HG03342 (cell line): ENCODE data around the gene ARHGAP25.

Experiments
- ATAC-seq: cut with Tn5 transposase; IDR thresholded peaks from one replicate; pipeline ENCODE4 v1.9.1; 2021; ENCODE audit warnings: mild to moderate bottlenecking, moderate library complexity; ENCODE audit not compliant: unreplicated experiment

The ARHGAP25 gene

GRCh38 chr2:68855550-68855949 lies 120.9 kb downstream of the ARHGAP25 start:
- no peak for ATAC-seq

GRCh38 chr2:68857202-68857845 lies 122.7 kb downstream of the ARHGAP25 start:
- no peak for ATAC-seq

GRCh38 chr2:68857855-68858456 lies 123.3 kb downstream of the ARHGAP25 start:
- ATAC-seq: peak; percentile 65

- no peak for ATAC-seq
Measured at GRCh38 chr2:68860111-68860510, 125.5 kb downstream of the ARHGAP25 start.

- ATAC-seq: no peak
Measured at GRCh38 chr2:68861330-68861729, 126.7 kb downstream of the ARHGAP25 start.

GRCh38 chr2:68862889-68863288 lies 128.3 kb downstream of the ARHGAP25 start:
- ATAC-seq: no peak

GRCh38 chr2:68863996-68864395 lies 129.4 kb downstream of the ARHGAP25 start:
- ATAC-seq: no peak

GRCh38 chr2:68865108-68865507 lies 130.5 kb downstream of the ARHGAP25 start:
- no peak for ATAC-seq

GRCh38 chr2:68870215-68870614 lies 135.6 kb downstream of the ARHGAP25 start:
- no peak for ATAC-seq

GRCh38 chr2:68871159-68871764 lies 136.7 kb downstream of the ARHGAP25 start, which contains the start of gene BMP10:
TSS of gene BMP10 (minus strand) at chr2:68871397. CDS start at chr2:68871358, 39 bp downstream.
- ATAC-seq: no peak
